Pons (tissue), 1 donor: ENCODE results near the gene ATG16L2.
"Not testable (repeated sequence)": the region's sequence is repeated elsewhere in the genome, so short reads cannot be mapped to it uniquely, and the experiment has no call there.

Source experiments
- DNase-seq: peaks from one replicate; pipeline ENCODE4 v3.0.0-alpha.2; 2016; ENCODE audit warnings: low spot score

The ATG16L2 gene

DNA sequence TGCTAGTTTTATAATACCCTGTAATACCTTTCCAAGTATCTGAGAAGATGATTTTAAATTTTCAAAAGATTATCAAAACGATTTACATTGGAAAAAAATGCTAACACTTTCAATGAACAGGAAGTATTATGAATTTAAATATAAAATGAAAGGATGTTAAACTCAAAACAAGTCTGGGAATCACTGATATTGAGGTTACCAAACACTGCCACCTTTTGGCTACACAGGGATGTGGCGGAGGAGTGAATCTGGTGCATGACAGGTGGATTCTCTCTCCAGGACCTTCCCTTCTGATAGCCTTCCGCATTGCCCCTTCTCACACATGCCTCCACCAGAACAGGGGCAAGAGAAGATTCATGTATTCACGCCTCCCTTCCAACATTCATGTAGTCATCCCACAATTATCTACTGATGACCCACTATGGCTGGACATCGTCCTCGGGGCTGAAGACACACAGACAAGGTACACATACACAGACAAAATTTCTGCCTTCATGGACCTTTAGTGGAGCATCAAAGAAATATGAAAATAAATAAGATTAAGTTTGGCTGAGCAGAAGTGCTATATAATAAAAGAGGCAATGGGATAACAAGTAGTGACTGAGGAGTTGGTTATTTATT, 34.7 kb downstream of the ATG16L2 start:
- DNase-seq: no peak

DNA sequence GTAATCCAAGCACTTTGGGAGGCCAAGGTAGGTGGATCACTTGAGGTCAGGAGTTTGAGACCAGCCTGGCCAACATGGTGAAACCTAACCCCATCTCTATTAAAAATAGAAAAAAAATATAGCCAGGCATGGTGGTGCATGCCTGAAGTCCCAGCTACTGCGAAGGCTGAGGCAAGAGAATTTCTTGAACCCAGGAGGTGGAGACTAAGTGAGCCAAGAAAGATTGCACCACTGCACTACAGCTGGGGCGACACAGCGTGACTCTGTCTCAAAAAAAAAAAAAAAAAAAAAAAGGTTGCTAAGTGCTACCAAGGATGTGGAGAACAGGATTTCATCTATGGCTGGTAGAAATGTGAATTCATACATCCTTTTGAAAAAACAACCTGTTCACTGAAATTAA, 36.6 kb downstream of the ATG16L2 start:
- DNase-seq: no peak

DNA sequence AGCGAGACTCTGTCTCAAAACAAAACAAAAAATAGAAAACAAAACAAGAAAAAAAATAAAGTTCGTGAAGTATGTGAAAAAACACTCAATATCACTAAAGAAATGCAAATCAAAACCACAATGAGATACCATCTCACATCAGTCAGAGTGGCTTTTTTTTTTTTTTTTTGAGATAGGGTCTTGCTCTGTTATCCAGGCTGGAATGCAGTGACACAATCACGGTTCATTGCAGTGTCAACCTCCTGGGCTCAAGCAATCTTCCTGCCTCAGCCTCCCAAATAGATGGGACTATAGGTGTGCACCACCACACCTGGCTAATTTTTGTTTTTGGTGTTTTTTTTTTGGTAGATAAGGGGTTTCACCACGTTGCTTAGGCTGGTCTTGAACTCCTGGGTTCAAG, 37.5 kb downstream of the ATG16L2 start:
- DNase-seq: no peak

DNA sequence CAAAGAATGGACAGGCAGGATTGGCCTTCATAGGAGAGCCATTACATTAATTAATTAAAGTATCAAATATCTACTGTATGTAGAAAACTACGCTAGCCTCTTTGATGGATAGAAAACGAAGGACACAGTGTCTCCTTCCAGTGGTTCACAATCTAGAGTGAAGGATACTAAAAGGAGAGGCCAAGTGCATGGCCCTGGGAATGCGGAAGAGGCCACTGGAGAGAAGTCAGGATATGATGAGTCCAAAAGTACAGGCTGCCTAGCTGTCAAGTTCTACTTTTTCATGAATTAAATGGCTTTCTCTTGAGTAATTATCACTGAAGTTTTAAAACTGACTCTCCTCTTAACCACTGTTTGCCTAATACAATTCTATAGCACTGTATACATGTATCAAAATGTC, 41.9 kb downstream of the ATG16L2 start:
- DNase-seq: no peak

DNA sequence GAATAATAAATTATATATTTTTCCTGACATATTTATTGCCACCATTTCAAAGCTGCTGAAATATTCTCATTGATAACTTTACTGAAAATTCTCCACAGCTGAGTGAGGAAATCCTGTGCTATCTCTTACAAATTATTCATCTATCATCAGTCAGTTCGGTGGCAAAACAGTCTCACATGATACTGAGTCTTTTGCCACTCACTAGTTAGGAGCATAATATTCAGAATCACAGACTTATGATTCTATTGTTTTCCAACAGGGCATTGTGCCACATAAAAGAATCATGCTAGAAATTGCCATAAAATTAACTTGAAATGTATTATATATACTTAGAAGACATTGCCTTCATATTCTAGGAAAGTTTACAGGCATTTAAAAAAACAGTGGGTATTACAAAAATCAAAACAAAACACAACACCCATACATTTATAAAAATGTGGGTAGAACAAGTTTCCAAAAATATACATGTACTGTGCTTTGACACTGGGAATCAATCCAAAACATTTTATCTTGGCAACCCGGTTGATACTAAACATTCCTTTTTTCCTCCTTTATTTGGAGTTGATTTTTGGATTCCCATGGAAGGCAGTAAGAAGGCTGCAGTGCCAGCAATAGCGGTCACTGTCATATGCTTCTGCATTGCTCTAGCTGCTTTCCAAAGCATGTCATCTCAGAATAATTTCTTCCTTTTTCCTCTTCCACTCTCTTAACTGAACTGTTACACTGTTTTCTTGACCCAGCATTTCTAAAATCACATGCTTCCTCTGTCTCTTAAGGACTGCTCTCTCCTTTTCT, 42.5 kb downstream of the ATG16L2 start:
- no peak for DNase-seq

DNA sequence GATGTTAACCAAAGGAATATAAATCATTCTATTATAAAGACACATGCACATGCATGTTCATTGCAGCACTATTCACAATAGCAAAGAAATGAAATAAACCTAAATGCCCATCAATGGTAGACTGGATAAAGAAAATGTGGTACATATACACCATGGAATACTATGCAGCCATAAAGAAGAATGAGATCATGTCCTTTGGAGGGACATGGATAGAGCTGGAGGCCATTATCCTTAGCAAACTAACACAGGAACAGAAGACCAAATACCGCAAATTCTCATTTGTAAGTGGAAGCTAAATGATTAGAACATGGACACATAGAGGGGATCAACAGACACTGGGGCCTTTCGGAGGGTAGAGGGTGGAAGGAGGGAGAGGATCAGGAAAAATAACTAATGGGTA, 44.1 kb downstream of the ATG16L2 start:
- DNase-seq: not testable (repeated sequence)

DNA sequence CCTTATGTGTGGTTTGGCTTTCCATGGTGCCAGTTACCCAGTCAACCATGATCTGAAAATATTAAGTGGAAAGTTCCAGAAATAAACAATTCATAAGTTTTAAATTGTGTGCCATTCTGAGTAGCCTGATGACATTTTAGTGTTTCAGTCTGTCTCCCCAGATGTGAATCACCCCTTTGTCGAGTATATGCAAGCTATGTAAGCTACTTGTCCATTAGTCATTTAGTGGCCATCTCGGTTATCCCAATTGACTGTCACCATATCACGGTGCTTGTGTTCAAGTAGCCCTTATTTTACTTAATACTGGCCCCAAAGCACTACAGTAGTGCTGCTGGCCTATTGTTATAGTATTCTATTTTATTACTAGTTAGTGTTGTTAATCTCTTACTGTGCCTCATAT, 44.9 kb downstream of the ATG16L2 start:
- no peak for DNase-seq

DNA sequence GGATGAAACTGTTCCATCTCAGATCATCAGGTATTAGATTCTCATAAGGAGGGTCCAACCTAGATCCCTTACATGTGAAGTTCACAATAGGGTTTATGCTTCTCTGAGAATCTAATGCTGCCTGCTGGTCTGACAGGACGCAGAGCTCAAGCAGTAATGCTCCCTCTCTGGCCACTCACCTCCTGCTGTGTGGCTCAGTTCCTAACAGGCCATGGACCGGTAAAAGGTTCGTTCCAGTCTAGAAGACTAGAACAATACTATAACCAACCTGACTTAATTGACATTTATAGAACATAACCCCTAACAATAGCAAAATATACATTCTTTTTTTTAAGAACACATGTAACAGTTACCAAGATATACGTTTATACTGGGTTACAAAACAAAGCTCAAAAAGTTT, 45.8 kb downstream of the ATG16L2 start:
- no peak for DNase-seq

DNA sequence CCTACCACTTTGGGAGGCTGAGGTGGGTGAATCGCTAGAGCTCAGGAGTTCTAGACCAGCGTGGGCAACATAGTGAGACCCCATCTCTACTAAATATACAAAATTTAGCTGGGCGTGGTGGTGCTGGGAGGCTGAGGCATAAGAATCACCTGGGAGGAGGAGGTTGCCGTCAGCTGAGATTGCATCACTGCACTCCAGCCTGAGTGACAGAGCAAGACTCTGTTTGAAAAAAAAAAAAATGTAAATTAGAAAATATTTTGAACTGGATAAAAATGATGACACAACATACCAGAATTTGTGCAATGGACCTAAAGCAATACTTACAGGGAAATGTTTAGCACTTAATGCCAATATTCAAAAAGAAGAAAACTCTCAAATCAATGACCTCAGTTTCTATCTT, 46.4 kb downstream of the ATG16L2 start:
- DNase-seq: no peak

DNA sequence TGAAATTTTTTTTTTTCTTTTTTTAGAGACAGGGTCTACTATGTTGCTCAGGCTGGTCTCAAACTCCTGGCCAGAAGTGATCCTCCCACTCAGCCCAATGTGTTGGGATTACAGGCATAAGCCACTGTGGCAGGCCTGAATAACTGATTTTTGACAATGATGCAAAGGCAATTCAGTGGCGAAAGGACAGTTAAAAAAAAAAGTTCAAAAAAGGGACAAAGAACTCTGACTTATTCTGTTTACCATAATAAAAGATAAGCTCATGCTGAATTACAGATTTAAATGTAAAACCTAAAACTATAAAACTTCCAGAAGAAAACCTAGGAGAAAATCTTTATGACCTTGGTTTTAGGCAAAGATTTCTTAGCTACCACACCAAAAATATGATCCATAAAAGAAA, 48.9 kb downstream of the ATG16L2 start:
- DNase-seq: no peak

DNA sequence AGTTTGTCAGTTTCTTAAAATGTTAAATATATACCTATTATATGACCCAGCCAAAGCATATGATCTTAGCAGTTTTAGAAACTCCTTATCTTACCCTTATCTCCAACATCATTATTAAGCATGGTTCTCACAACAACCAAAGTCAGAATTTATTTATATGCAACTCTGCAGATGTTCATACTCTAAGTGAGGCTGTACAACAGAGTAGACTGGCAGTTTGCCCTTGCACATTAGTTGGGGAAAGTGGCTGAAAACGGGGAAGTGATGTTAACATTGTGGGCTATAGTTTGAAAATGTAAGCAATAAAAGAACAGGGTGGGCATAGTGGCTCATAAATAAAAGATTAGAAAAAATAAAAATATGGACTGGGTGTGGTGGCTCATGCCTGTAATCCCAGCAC, 49.7 kb downstream of the ATG16L2 start:
- DNase-seq: no peak

DNA sequence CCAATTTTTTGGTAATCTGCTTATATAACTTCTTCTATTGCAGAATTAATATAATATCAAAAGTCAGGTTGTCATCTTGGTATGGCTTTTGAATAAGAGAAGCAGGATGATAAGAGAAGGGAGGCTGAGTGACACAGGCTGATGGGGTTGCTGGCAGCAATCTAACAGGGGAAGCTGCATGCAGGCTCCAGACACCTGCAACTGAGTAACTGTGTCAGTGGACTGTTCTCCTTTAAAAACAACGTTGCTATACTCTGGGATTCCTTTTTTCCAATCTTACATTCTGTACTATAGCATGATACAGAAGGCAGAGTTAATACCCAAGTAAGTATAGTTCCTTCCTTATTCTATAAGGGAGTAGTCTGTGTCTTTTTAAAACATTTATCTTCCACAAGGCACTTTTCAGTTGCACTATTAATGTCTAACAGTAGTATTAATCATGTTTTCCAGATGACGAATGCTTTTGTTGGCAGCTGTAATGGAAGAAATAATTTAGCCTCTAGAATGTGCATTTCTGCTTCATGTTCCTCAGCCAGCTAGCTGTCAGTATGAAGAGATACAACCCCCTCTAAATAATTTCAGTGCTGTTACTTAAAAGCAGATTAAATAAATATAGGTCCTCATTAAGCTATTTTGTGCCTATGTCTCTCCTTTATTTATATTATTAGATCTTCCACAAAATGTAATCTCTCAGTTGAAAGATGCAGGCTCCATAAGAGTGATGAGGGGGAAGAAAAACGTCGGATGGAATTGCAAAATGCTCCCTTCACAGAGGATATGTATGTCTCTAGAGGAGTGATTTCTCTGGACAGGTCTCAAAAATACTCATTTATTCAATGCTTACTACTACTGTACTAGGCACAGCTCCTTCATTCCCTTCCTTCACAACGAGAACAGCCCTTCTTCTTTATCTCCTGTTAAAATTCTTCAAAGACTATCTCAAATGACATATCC, 50.8 kb downstream of the ATG16L2 start:
- peak; percentile 3 for DNase-seq

DNA sequence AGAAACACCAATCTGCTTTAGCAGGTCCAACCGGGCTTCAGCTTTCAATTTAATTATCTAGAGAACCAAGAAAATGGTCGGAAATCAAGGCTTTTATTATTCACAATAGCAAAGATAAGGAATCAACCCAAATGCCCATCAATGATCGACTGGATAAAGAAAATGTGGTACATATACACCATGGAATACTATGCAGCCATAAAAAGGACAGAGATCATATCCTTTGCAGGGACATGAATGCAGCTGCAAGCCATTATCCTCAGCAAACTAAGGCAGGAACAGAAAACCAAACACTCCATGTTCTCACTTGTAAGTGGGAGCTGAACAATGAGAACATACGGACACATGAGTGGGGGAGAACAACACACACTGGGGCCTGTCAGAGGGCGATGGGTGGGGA, 53.8 kb downstream of the ATG16L2 start:
- DNase-seq: no peak

DNA sequence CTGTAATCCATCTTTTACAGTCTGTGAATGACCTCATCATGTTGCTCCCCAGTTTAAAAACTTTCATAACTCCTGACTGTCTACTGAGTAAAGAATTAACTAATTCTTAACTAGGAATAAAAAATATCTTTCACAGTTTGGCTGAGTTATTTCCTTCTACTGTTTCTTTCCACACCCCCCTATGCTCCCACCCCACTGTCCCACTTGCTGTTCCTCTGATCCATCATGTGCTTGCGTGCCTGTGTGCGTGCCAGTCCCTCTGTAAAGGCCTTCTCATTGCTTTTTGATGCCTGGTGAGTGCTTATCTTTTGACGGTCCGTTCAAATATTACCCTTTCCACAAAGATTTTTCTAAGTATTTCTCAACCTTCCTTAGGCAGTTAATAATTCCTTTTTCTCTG, 55.6 kb downstream of the ATG16L2 start:
- DNase-seq: no peak

DNA sequence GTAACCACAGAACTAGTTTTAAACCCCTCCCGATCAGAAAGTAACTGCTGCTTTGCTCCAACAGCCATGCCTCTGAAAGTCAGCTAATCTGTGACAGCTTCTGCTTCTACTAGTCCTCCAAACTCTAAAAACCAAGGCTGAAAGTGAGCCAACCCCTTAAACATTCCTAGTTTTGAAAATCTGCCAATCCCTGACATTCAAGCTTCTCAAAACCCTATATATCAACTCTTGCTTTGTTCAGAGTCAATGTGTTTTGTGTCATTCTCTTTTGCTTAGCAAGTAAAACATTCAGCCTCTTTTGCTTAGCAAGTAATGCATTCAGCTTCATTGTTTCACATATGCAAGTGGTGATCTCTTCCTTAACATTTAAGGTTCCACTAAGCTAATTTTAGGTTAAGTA, 56.9 kb downstream of the ATG16L2 start:
- no peak for DNase-seq

DNA sequence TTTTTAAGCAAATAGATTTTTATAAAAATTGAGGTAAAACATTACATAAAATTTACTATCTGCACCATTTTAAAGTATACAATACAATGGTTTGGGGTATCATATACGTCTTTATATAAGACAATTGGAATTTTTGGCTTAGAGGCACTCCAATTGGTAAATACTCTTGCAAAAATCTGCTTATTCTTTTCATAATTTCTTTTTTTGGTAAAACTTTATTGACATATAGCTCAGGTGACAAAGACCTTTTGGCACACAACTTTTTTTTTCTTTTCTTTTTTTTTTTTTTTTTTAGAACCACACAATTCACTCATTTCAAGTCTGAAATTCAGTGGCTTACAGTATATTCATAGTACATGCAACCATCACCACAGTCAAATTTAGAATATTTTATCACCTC, 57.8 kb downstream of the ATG16L2 start:
- DNase-seq: no peak

DNA sequence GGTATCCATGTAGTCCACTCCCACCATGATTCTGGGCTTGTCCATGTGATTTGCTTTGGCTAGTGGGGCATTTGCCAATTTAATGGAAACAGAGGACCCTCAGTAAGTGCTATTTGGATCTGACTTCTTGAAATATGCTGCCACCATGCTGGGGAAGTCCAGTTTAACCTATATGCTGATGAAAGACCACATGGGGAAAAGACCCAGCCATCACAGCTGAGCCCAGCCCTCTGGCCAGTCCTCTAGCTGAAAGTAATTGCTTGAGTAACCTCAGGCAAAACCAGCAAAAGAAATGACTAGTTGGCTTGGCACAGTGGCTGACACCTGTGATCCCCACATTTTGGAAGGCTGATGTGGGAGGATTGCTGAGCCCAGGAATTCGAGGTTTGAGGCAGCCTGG, 61.5 kb downstream of the ATG16L2 start:
- DNase-seq: no peak

DNA sequence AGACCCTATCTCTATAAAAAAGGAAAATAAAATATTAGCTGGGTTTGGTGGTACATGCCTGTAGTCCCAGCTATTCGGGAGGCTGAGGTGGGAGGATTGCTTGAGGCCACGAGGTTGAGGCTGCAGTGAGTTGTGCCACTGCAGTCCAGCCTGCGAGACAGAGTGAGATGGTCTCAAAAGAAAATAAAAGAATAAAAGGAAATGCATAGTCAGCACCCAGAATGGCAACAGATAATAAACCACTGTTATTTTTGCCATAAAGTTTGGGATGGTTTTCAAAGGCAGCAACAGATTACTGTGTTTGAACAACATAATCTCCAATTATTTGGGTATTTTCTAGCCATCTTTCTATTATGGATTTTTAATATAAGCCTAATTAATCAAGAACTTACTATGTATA, 61.9 kb downstream of the ATG16L2 start:
- DNase-seq: no peak
